DMS 273 (cell line): Measurements from ENCODE around the gene PLA2G6.

ENCODE experiments used
- DNase-seq: peaks from one replicate; lab custom pipeline; 2025; ENCODE audit not compliant: unreplicated experiment; lab: John Stamatoyannopoulos, UW

The PLA2G6 gene

DNA sequence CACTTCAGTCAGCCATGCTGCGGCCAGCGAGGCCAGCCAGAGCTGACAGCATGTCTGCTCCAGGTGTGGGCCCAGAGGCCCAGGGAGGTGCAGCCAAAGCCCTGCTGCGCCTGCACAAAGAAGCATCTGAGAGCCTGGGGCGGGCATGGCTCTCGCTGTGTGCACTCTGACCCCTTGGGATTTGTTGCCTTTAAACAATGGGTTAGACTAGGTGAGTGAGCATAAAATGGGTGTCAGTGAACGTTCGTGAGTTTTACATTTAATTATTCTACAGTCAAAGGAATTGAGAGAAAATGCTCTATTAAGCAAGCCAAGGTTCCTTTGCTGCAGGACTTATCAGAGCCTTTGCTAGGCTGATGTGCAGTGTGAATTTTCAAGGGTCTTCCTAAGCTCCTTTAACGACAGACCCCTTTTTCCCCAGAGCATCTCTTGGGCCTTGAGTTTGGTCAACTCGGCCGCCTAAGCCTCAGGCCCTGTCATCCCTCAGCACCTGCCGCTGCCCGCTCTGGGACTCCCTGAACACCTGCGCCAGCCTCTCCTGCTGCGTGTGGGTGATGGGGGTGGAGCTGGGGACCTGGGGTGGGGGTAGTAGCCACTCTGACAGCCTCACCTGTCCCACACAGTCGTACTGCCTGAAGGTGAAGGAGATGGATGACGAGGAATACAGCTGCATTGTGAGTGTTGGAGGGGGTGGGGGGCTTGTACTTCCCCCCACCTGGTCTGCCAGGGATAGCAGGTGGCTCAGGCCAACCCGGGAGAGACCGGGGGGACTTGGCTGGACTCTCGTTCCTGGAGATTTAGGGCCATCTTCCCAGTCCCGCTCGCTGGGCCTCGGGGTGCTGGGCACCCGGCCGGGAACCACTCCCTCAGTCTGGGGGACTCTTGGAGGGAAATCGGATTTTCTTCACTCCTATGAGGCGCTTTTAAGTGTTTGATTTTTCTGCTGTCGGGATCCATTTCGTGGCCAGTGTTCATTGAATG, 108.2 kb downstream of the PLA2G6 start:
- DNase-seq: no peak

- DNase-seq: no peak
These were observed 109.1 kb downstream of the PLA2G6 start for GRCh38 chr22:38072322-38073149.

- no peak for DNase-seq
These were observed 110.0 kb downstream of the PLA2G6 start for GRCh38 chr22:38071421-38072321.

DNA sequence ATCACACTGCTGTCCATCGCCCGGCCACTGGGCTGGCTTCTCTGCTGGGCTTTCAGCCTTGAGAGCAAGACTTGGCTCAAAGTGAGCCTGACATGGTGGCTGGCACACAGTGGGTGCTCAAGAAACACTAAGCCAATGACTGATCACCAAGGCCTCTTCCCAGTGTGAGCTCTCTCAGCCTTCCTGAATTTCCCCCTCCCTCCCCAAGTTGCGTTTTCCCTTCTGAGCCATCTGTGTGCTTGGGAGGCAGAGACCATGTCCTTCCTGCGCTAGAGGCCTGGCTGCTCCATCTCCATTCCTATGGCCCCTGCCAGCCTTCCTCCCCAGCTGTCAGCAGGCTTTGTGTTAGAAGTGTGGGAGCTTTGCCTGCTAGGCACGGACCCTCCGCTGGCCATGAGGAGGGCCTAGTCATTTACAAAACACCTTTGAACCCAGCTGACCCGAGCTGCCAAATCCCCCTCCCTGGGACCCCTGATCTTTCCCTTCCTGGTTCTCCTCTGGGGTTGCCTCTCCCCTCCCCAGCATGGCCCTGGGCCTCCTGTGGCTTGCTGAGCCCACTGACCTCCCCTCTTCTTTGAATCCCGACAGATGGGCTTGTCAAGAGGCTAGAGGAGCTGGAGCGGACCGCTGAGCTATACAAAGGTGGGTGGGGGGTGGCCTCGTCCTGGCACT, 111.2 kb downstream of the PLA2G6 start:
- peak; percentile 50 for DNase-seq

DNA sequence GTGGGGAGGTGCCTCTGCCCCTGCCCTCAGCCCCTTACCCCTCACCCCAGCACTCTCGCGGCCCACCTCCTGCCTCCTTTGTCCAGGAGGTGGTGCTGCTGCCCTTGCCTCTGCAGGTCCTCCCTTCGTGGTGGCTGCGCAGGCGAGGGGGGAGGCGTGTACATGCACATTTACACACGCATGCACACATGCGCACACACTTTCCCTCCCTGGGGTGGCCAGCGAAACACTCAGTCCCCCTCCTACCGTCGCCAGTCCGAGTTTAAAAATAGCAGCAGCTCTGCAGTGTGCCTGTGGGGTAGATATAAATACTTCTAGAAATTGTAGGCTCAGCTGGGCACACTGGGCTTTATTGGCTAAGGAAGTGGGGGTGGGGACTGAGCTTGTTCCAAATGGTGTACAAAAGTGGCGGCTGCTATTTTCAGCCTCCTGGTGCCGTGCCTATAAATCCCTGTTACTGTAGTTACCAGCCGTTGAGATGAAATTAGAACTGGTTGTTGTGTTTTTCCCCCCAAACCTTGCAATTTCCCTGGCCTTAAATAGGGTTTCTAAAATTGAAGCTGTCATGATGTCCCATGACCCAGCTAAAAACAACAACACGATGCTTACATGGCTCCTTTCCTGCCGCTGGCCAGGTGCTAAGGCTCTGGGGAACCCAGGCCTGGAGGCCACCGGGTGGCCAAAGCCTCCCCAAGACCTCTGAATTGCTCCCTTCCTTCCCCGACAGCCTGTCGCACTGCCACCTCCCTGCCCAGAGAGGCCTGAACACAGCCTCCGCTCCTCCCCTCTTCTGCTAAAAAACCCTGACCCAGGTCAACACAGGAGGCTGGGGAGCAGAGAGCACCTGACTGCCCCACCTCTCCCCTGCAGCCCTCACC, 112.0 kb downstream of the PLA2G6 start:
- peak; percentile 75 for DNase-seq

GRCh38 chr22:38068641-38069371, 112.8 kb downstream of the PLA2G6 start:
- DNase-seq: no peak

GRCh38 chr22:38067761-38068360, 113.8 kb downstream of the PLA2G6 start:
- no peak for DNase-seq

GRCh38 chr22:38067028-38067415, 114.6 kb downstream of the PLA2G6 start:
- no peak for DNase-seq

GRCh38 chr22:38066381-38067027, 115.1 kb downstream of the PLA2G6 start:
- no peak for DNase-seq

DNA sequence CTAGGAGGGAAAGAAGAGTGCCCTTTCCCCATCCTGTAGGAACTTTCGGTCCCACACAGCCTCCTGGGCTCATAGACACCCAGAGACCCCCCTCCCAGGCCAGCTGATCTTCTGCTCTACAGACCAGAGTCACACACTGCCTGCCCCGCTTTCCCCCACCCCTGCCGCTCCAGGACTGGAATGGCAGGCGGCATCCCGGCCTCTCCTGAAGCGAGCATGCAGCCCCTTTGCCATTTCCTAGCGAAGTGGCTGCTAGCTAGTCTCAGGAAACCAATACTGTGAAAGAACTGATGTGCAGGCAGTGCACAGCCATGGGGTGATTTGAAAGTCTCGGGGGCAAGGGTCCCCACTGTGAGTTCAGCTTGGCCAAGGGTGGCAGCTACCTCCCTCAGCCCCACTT, 116.1 kb downstream of the PLA2G6 start:
- DNase-seq: no peak

- DNase-seq: no peak
These were observed 118.8 kb downstream of the PLA2G6 start for GRCh38 chr22:38062791-38063190.
